Parathyroid adenoma (tissue), 2 donors: ENCODE data around the gene SAMD4A.

ENCODE experiments used
- H2AFZ ChIP-seq: fragments of 300-600 bp; sonication (generic); one replicate; pipeline ENCODE4 v1.7.0; 2017; ENCODE audit warnings: antibody characterized with exemption, mild to moderate bottlenecking
- H3K27ac ChIP-seq: fragments of 300-600 bp; sonication (generic); one replicate; pipeline ENCODE4 v1.7.0; 2017
- H3K27me3 ChIP-seq: fragments of 300-600 bp; sonication (generic); one replicate; pipeline ENCODE4 v1.7.0; 2017; ENCODE audit warnings: low read length; ENCODE audit not compliant: control insufficient read depth, insufficient read depth
- H3K36me3 ChIP-seq: fragments of 300-600 bp; sonication (generic); one replicate; pipeline ENCODE4 v1.7.0; 2017; ENCODE audit warnings: low read length; ENCODE audit not compliant: control insufficient read depth, insufficient read depth
- H3K4me1 ChIP-seq: fragments of 300-600 bp; sonication (generic); one replicate; pipeline ENCODE4 v1.7.0; 2017; ENCODE audit warnings: control low read depth
- H3K4me2 ChIP-seq: fragments of 300-600 bp; sonication (generic); one replicate; pipeline ENCODE4 v1.7.0; 2017; ENCODE audit warnings: low read length
- H3K4me3 ChIP-seq: fragments of 300-600 bp; sonication (generic); one replicate; pipeline ENCODE4 v1.7.0; 2017; ENCODE audit warnings: low read depth, low read length
- H3K79me2 ChIP-seq: fragments of 300-600 bp; sonication (generic); one replicate; pipeline ENCODE4 v1.7.0; 2017; ENCODE audit warnings: control low read depth
- H3K9ac ChIP-seq: fragments of 300-600 bp; sonication (generic); one replicate; pipeline ENCODE4 v1.7.0; 2017; ENCODE audit warnings: mild to moderate bottlenecking
- H3K9me3 ChIP-seq: fragments of 300-600 bp; sonication (generic); one replicate; pipeline ENCODE4 v1.7.0; 2017; ENCODE audit warnings: low read length; ENCODE audit not compliant: control insufficient read depth
- CTCF ChIP-seq: fragments of 300-600 bp; sonication (generic); IDR thresholded peaks from one replicate; pipeline ENCODE4 v1.7.0; 2017; ENCODE audit warnings: antibody characterized with exemption, mild to moderate bottlenecking
- donor health status: primary hyperparathyroidism.

The SAMD4A gene

GRCh38 chr14:54761835-54762234, 194.9 kb downstream of the SAMD4A start:
- Histone ChIP-seq H3K36me3 (no peaks in the 10 kb centered on the region), H3K4me3 (no peak overlapping the region), H3K9me3 (no peaks in the 10 kb centered on the region), H3K4me1 (no peaks in the 10 kb centered on the region), H3K4me2 (no peak overlapping the region), H3K27ac (no peak overlapping the region), H3K79me2 (no peaks in the 10 kb centered on the region), H2AFZ (no peak overlapping the region), H3K9ac (no peak overlapping the region), H3K27me3 (no peaks in the 10 kb centered on the region)
- TF ChIP-seq CTCF = no peak

GRCh38 chr14:54762296-54762695, 195.4 kb downstream of the SAMD4A start:
- H3K4me1 ChIP-seq = no peaks in the 10 kb centered on the region
- no peak overlapping the region for H3K4me2 ChIP-seq
- no peaks in the 10 kb centered on the region for H3K79me2 ChIP-seq
- no peak overlapping the region for H2AFZ ChIP-seq
- no peaks in the 10 kb centered on the region for H3K9me3 ChIP-seq
- no peak overlapping the region for H3K9ac ChIP-seq
- H3K27ac ChIP-seq = no peak overlapping the region
- TF ChIP-seq CTCF = no peak
- H3K4me3 ChIP-seq = no peak overlapping the region
- no peaks in the 10 kb centered on the region for H3K27me3 ChIP-seq
- no peaks in the 10 kb centered on the region for H3K36me3 ChIP-seq

- H2AFZ ChIP-seq = no peak overlapping the region
- TF ChIP-seq CTCF = no peak
- no peaks in the 10 kb centered on the region for H3K4me1 ChIP-seq
- H3K4me2 ChIP-seq = no peak overlapping the region
- no peak overlapping the region for H3K27ac ChIP-seq
- H3K36me3 ChIP-seq = no peaks in the 10 kb centered on the region
- no peak overlapping the region for H3K9ac ChIP-seq
- no peak overlapping the region for H3K4me3 ChIP-seq
- no peaks in the 10 kb centered on the region for H3K79me2 ChIP-seq
- no peaks in the 10 kb centered on the region for H3K27me3 ChIP-seq
- no peaks in the 10 kb centered on the region for H3K9me3 ChIP-seq
Observed at GRCh38 chr14:54763761-54764160, 196.8 kb downstream of the SAMD4A start.

- Histone ChIP-seq H2AFZ (no peak overlapping the region), H3K27me3 (no peaks in the 10 kb centered on the region), H3K4me2 (no peak overlapping the region), H3K36me3 (no peaks in the 10 kb centered on the region), H3K9ac (no peak overlapping the region), H3K4me1 (no peaks in the 10 kb centered on the region), H3K79me2 (no peaks in the 10 kb centered on the region), H3K9me3 (no peaks in the 10 kb centered on the region), H3K4me3 (no peak overlapping the region), H3K27ac (no peak overlapping the region)
- no peak for TF ChIP-seq CTCF
Observed at GRCh38 chr14:54766276-54767138, 199.6 kb downstream of the SAMD4A start.

- no peak for TF ChIP-seq CTCF
- H3K9me3 ChIP-seq = no peaks in the 10 kb centered on the region
- H2AFZ ChIP-seq = no peak overlapping the region
- no peak overlapping the region for H3K9ac ChIP-seq
- H3K79me2 ChIP-seq = no peaks in the 10 kb centered on the region
- H3K27ac ChIP-seq = no peak overlapping the region
- no peak overlapping the region for H3K4me3 ChIP-seq
- no peaks in the 10 kb centered on the region for H3K4me1 ChIP-seq
- H3K27me3 ChIP-seq = no peaks in the 10 kb centered on the region
- H3K4me2 ChIP-seq = no peak overlapping the region
- no peaks in the 10 kb centered on the region for H3K36me3 ChIP-seq
Observed at GRCh38 chr14:54767139-54767431, 200.2 kb downstream of the SAMD4A start.
